Spleen (tissue), 11 donors: ENCODE data around the gene ABCA1. TPM values are rescaled to one million over a fixed set of nuclear protein-coding genes. Genes with fewer than 3 reads are reported as not detected.
"Not testable (repeated sequence)": the region's sequence is repeated elsewhere in the genome, so short reads cannot be mapped to it uniquely, and the experiment has no call there.

Experiments
- DNase-seq: peaks from one replicate; pipeline ENCODE4 v3.0.0-alpha.2; 2020
- H3K27ac ChIP-seq, 8 donors: fragments of 200-600 bp; sonication (generic) in 7 of 8; 1 replicate in 4 of 8; 2 replicates in 4 of 8; pipeline versions ENCODE4 v1.5.0 to v1.8.0; 2016 to 2021; ENCODE audit warnings: inconsistent platforms in 4 of 8, mild to moderate bottlenecking in 4 of 8, moderate library complexity in 1 of 8
- H3K27me3 ChIP-seq, 7 donors: fragments of 200-600 bp; sonication (generic) in 6 of 7; replicated peaks in 1 of 7; 1 replicate in 4 of 7; 2 replicates in 3 of 7; pipeline versions ENCODE4 v1.5.0 to v1.8.0; 2016 to 2021; ENCODE audit warnings: inconsistent platforms in 3 of 7, mild to moderate bottlenecking in 1 of 7
- H3K36me3 ChIP-seq, 6 donors: fragments of 200-600 bp; sonication (generic) in 5 of 6; 1 replicate in 4 of 6; 2 replicates in 2 of 6; pipeline versions ENCODE4 v1.5.0 to v1.8.0; 2016 to 2021; ENCODE audit warnings: inconsistent platforms in 2 of 6
- H3K4me1 ChIP-seq, 6 donors: fragments of 200-600 bp; sonication (generic) in 5 of 6; 1 replicate in 3 of 6; 2 replicates in 3 of 6; pipeline versions ENCODE4 v1.5.0 to v1.8.0; 2016 to 2021; ENCODE audit warnings: inconsistent platforms in 3 of 6
- H3K4me3 ChIP-seq, 8 donors: fragments of 200-600 bp; sonication (generic) in 7 of 8; 1 replicate in 4 of 8; 2 replicates in 4 of 8; pipeline versions ENCODE4 v1.5.0 to v1.8.0; 2016 to 2021; ENCODE audit warnings: inconsistent platforms in 4 of 8, mild to moderate bottlenecking in 4 of 8, moderate library complexity in 2 of 8
- H3K9me3 ChIP-seq, 8 donors: fragments of 200-600 bp; sonication (generic) in 7 of 8; 1 replicate in 4 of 8; 2 replicates in 4 of 8; pipeline versions ENCODE4 v1.5.0 to v1.8.0; 2016 to 2021; ENCODE audit warnings: inconsistent platforms in 4 of 8
- CTCF ChIP-seq, 11 experiments: fragments of 200-600 bp in 7 of 11; fragments of 450-650 bp in 4 of 11; sonication (generic) in 4 of 11; IDR thresholded peaks in 8 of 11; conservative IDR thresholded peaks in 3 of 11; 1 replicate in 7 of 11; 2 replicates in 4 of 11; pipeline versions ENCODE4 v1.4.0 to v1.8.0; 2016 to 2021; ENCODE audit warnings: antibody characterized with exemption in 11 of 11, inconsistent platforms in 4 of 11, mild to moderate bottlenecking in 1 of 11
- POLR2A ChIP-seq, 3 donors: fragments of 450-650 bp; IDR thresholded peaks; one replicate each; pipeline ENCODE4 v1.5.1; 2017; ENCODE audit warnings: antibody characterized with exemption in 3 of 3, mild to moderate bottlenecking in 1 of 3
- POLR2AphosphoS5 ChIP-seq, 3 donors: sonication (generic); formaldehyde crosslinking; IDR thresholded peaks; one replicate each; pipeline ENCODE4 v1.5.1; 2017; ENCODE audit warnings: antibody characterized with exemption in 3 of 3
- WGBS, 5 donors: extraction: QIAGEN DNeasy Blood & Tissue Kit in 3 of 5; methylation state at CpG; one replicate each; pipeline versions ENCODE4 v1.1.5 to v1.1.7; 2013 to 2018; 5-methylcytosine and 5-hydroxymethylcytosine counted together
- intact Hi-C: fragments of 100-400 bp; cut with DNase I; formaldehyde crosslinking; loops from one replicate; pipeline ENCODE4 v1.15.0; 2023; ENCODE audit warnings: low total_unique reads
- polyA plus RNA-seq, 3 donors: library from polyadenylated mRNA; stranded (reverse); fragments of 200-250 nt; gene quantifications; one replicate each; pipeline ENCODE4 v1.2.1, GENCODE V29; 2013
- total RNA-seq, 7 donors: library from RNA; depleted of rRNA in 3 of 7; stranded (reverse); fragments of >200 nt in 3 of 7; fragmentation: NEBNext Ultra II Directional in 4 of 7; extraction: Animal tissue kit (Norgen Biotek cat#: 25700) in 4 of 7; gene quantifications; one replicate each; pipeline versions ENCODE4 v1.1.0 to v1.2.1, GENCODE V29; 2016 to 2021
- donor health status: healthy with polysubstance abuse.
- donor health status: DM: no; HTN: no; CAD: no; lungs with moderate emphysema.
- donor health status: DM: no; HTN: no; CAD: no.
- donor health status: Bipolar disorder and iron deficiency.
- donor health status: healthy.
- donor health status: DM: no; HTN: no; CAD: no.
- donor health status: DM: yes; HTN: yes; CAD: no.

Gene ABCA1
- total and polyA plus RNA-seq, 10 donors, result 4.5 to 78.4 (median 60.2) TPM

- no peak for DNase-seq
- Histone ChIP-seq H3K4me3 (no peak overlapping the region), H3K9me3 (no peaks in the 10 kb centered on the region), H3K27ac (no peak overlapping the region), H3K27me3 (no peaks in the 10 kb centered on the region), H3K36me3 (no peaks in the 10 kb centered on the region), H3K4me1 (peaks cover 0 to 14% (median 5%) of the 10 kb centered on the region in 6 donors)
- WGBS, 5 donors, result 67 to 93% (median 89%) methylated on average over 3 of the region's 3 CpGs
- intact Hi-C loops, result no loop called here
- TF ChIP-seq POLR2A (IDR thresholded peaks at IDR 0.05), result no peak
Observed at GRCh38 chr9:104936291-104936690, 8.3 kb upstream of the ABCA1 start.

- H3K4me3 ChIP-seq, H3K9me3 ChIP-seq, H3K27ac ChIP-seq, H3K27me3 ChIP-seq, H3K36me3 ChIP-seq, intact Hi-C loops, DNase-seq: not testable (repeated sequence)
- WGBS, 5 donors, result 66 to 79% (median 71%) methylated on average over 7 of the region's 7 CpGs
- peaks cover 0 to 14% (median 5%) of the 10 kb centered on the region in 6 donors for H3K4me1 ChIP-seq
Observed at GRCh38 chr9:104935501-104935810, 7.5 kb upstream of the ABCA1 start.

- intact Hi-C loops, result no loop called here
- TF ChIP-seq POLR2A (IDR thresholded peaks at IDR 0.05), result no peak
- no peak for TF ChIP-seq CTCF (IDR thresholded peaks at IDR 0.05 in 8 of 11, conservative IDR thresholded peaks at IDR 0.05 in 3 of 11)
- no peak for TF ChIP-seq POLR2AphosphoS5 (IDR thresholded peaks at IDR 0.05)
- H3K9me3 ChIP-seq, result no peaks in the 10 kb centered on the region
- DNase-seq, result no peak
- no peaks in the 10 kb centered on the region for H3K27me3 ChIP-seq
- peaks cover 0 to 14% (median 5%) of the 10 kb centered on the region in 6 donors for H3K4me1 ChIP-seq
- no peaks in the 10 kb centered on the region for H3K36me3 ChIP-seq
- H3K27ac ChIP-seq, result no peak overlapping the region
- WGBS, 5 donors, result 9 to 26% (median 18%) methylated on average over 2 of the region's 2 CpGs
- no peak overlapping the region for H3K4me3 ChIP-seq
Observed at GRCh38 chr9:104934691-104935500, 6.9 kb upstream of the ABCA1 start.

- H3K4me1 ChIP-seq, result peaks cover 0 to 26% (median 13%) of the 10 kb centered on the region in 6 donors
- H3K9me3 ChIP-seq, H3K4me3 ChIP-seq, H3K36me3 ChIP-seq, H3K27me3 ChIP-seq, intact Hi-C loops, H3K27ac ChIP-seq, DNase-seq: not testable (repeated sequence)
- WGBS, 5 donors, result 95 to 100% (median 100%) methylated on average over 2 of the region's 2 CpGs
Observed at GRCh38 chr9:104933091-104933490, 5.1 kb upstream of the ABCA1 start.

- no peak overlapping the region for H3K27ac ChIP-seq
- no peaks in the 10 kb centered on the region for H3K9me3 ChIP-seq
- peaks cover 0 to 45% (median 26%) of the 10 kb centered on the region in 6 donors for H3K4me1 ChIP-seq
- no peak overlapping the region for H3K4me3 ChIP-seq
- intact Hi-C loops, result loop anchor here (2.0 kb wide), 1 partner anchor 36 kb away; no protein-coding TSS in a partner anchor
- H3K36me3 ChIP-seq, result no peaks in the 10 kb centered on the region
- H3K27me3 ChIP-seq, result peaks cover 0 to 18% (median 0%) of the 10 kb centered on the region in 7 donors
- TF ChIP-seq POLR2AphosphoS5 (IDR thresholded peaks at IDR 0.05), result no peak
- TF ChIP-seq POLR2A (IDR thresholded peaks at IDR 0.05), result no peak
- TF ChIP-seq CTCF (IDR thresholded peaks at IDR 0.05 in 8 of 11, conservative IDR thresholded peaks at IDR 0.05 in 3 of 11), result no peak
- DNase-seq, result no peak
- 79 to 94% (median 83%) methylated on average over 4 of the region's 4 CpGs for WGBS, 5 donors
Observed at GRCh38 chr9:104931256-104931655, 3.3 kb upstream of the ABCA1 start.
